PFSK-1 (cell line): ENCODE results near the gene SKOR2.

Experiments
- FOXP2 ChIP-seq: optimal IDR thresholded peaks from 2 replicates; pipeline ENCODE3; 2011; ENCODE audit warnings: borderline replicate concordance, control low read depth, inconsistent platforms; ENCODE audit not compliant: insufficient read depth; ENCODE audit errors: extremely low read length, extremely low read depth
- POLR2AphosphoS5 ChIP-seq: IDR thresholded peaks from 2 replicates; pipeline ENCODE4 v1.6.1; 2012; ENCODE audit warnings: low read depth, mild to moderate bottlenecking, control low read depth, low read length, moderate library complexity
- SIN3A ChIP-seq: IDR thresholded peaks from 2 replicates; pipeline ENCODE4 v1.6.1; 2012; ENCODE audit warnings: mild to moderate bottlenecking, low read length, moderate library complexity, borderline replicate concordance; ENCODE audit not compliant: insufficient read depth
- TAF1 ChIP-seq: IDR thresholded peaks from 2 replicates; pipeline ENCODE4 v1.6.1; 2012; ENCODE audit warnings: low read length, control low read depth, borderline replicate concordance; ENCODE audit not compliant: insufficient read depth
- TF ChIP-seq, protein P1 (sequence below), 2 experiments: IDR thresholded peaks; 2 replicates each; pipeline versions ENCODE4 v1.6.1 to v1.8.0; 2011 to 2012; ENCODE audit warnings: low read depth in 2 of 2, low read length in 2 of 2, control low read depth in 1 of 2, inconsistent platforms in 1 of 2, mild to moderate bottlenecking in 1 of 2, moderate library complexity in 1 of 2; ENCODE audit not compliant: insufficient read depth in 1 of 2

SKOR2 gene

DNA sequence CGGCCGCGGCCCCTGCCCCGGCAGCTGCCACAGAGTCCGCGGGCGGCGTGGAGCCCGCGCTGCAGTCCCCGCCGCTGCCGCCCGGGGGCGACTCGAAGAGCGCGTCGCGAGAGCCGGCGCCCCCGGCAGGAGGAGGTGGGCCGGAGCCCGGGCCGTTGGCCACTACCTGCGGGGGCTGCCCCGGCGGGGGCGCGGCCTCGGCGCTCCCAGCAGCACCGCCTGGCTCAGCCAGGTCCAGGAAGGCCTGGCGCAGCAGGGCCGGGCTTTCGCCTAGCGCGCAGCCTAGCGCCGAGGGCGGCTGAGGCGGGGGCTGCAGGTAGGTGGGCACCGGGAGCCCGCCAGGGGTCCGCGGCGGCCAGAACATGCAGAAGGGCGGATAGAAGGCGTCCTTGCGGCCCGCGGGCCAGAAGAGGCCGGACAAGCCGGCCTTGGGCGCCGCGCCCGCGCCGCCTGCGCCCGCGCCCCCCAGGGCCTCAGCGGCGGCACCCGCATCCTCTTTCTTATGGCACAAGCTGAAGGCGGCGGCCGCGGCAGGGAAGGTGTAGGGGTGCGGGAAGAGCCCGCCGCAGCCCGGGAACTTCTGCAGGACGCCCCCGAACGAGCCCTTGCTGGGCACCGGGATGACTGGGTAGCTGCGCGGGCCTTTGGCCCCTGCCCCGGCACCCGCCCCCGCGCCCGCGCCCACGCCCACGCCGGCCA lies 3.9 kb downstream of the SKOR2 start:
- TF ChIP-seq TAF1 (no peak), POLR2AphosphoS5 (no peak), SIN3A (no peak), FOXP2 (no peak)
- TF ChIP-seq, protein P1, sequence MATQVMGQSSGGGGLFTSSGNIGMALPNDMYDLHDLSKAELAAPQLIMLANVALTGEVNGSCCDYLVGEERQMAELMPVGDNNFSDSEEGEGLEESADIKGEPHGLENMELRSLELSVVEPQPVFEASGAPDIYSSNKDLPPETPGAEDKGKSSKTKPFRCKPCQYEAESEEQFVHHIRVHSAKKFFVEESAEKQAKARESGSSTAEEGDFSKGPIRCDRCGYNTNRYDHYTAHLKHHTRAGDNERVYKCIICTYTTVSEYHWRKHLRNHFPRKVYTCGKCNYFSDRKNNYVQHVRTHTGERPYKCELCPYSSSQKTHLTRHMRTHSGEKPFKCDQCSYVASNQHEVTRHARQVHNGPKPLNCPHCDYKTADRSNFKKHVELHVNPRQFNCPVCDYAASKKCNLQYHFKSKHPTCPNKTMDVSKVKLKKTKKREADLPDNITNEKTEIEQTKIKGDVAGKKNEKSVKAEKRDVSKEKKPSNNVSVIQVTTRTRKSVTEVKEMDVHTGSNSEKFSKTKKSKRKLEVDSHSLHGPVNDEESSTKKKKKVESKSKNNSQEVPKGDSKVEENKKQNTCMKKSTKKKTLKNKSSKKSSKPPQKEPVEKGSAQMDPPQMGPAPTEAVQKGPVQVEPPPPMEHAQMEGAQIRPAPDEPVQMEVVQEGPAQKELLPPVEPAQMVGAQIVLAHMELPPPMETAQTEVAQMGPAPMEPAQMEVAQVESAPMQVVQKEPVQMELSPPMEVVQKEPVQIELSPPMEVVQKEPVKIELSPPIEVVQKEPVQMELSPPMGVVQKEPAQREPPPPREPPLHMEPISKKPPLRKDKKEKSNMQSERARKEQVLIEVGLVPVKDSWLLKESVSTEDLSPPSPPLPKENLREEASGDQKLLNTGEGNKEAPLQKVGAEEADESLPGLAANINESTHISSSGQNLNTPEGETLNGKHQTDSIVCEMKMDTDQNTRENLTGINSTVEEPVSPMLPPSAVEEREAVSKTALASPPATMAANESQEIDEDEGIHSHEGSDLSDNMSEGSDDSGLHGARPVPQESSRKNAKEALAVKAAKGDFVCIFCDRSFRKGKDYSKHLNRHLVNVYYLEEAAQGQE (IDR thresholded peaks at IDR 0.05; ENCODE audit: insufficient read depth in 1 of 2, low read depth in 2 of 2, low read length in 2 of 2) = no peak

DNA sequence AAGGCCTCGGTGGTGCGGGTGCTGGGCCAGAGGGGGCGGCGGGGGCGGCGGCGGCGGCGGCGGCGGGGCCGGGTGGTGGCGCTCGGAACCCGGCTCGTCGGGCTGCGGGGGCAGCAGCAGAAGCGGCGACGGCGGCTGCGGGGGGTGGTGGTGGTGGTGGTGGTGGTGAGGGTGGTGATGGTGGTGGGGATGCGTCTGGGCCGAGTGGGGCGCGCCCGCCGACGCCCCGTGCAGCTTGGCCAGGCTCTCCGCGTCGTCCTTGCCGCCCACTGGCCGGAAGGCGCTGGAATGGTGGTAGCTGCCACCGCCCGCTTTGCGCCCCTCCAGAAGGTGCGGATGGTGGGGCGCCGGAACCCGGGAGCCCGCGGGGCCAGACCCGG lies 4.4 kb downstream of the SKOR2 start:
- TF ChIP-seq SIN3A (no peak), TAF1 (no peak), POLR2AphosphoS5 (no peak), FOXP2 (no peak)
- TF ChIP-seq, protein P1 (IDR thresholded peaks at IDR 0.05; ENCODE audit: insufficient read depth in 1 of 2, low read depth in 2 of 2, low read length in 2 of 2) = no peak

DNA sequence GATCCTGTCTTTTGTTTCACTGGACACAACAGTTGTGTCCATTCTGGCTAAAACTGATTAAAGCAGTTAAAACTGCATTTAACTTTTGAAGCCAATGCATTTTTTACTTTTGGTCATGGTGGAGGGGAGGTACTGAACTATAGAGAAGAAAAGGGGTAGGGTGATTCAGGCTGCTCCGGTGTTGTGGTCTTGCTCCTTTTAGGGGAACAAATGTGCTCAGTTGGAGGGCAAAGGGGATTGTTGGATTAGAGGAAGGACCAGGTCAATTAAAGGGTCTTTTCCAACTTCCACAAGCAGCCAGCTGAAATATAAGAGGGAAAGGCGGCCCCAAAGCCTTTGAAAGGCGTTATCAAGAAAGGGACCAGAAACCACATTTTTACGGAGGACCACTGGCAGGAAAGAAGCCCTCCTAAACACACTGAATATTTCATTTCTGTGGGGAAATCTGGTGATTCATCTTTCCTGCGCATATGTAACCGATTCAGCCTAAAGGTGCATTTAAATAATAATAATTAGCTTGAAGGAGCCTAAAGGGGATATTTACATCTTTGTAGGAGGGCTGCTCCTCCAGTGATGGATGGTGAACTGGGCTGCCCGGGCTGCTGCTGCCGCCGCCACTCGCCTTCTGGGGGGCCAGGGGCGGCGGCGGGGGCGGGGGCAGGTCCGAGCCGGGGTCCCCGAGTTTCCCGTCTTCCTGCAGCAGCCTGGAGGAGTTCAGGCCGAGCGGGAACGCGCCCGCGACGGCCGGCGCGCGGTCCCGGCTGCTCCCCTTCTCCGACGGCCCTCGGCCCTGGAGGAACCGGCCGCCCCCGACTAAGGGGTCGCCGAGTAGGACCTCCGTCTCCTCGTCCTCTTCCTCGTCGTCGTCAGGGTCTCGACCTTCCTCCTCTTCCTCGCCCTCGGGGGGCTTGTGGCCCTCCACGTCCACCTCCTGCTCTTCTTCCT lies 5.2 kb downstream of the SKOR2 start:
- TF ChIP-seq SIN3A = no peak

DNA sequence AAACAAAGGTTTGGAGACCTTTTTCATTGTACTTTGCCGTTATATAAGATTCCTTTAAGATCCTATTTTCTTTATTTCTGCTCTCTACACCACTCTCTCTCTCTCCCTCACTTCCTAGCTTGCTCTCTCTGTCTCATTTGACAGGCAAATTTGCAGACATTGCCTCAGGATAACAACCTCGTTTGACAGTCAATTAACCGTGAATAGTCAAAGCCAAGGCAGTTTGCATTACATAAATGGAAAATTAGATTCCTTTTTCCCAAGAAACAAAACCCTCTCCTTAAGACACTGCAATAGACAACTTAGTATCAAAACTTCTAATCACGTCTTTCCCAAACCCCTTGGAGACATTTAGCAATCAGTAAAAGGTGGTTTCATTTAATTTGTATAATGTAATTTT lies 7.4 kb downstream of the SKOR2 start:
- TF ChIP-seq TAF1 = no peak
- no peak for TF ChIP-seq POLR2AphosphoS5
- TF ChIP-seq FOXP2 = no peak
- TF ChIP-seq, protein P1 (IDR thresholded peaks at IDR 0.05; ENCODE audit: insufficient read depth in 1 of 2, low read depth in 2 of 2, low read length in 2 of 2) = no peak
- TF ChIP-seq SIN3A = no peak

DNA sequence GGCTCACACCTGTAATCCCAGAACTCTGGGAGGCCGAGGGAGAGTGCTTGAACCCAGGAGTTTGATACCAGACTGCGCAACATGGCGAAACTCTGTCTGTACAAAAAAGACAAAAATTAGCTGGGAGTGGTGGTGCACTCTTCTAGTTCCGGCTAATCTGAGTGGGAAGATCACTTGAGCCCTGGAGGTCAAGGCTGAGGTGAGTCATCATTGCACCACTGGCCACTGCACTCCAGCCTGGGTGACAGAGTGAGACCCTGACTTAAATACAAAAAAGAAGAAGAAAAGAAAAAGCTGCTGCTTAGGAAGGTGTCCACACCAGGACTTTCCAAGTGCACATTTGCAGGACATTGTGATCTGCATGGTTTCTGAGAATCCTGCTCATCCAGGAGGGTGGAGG lies 16.4 kb downstream of the SKOR2 start:
- TF ChIP-seq FOXP2 (no peak), TAF1 (no peak), SIN3A (no peak)
- TF ChIP-seq, protein P1 (IDR thresholded peaks at IDR 0.05; ENCODE audit: insufficient read depth in 1 of 2, low read depth in 2 of 2, low read length in 2 of 2) = no peak
